ENCODE results near the gene PACRG.

Gene PACRG

GRCh38 chr6:162706232-162706631 is 21.5 kb upstream of the PACRG start:
- TF ChIP-seq MAX (IDR thresholded peaks at IDR 0.05) (no peak), REST (IDR thresholded peaks at IDR 0.05; ENCODE audit: low read depth) (no peak), EP300 (IDR thresholded peaks at IDR 0.05; ENCODE audit: borderline replicate concordance) (no peak), FOXM1 (IDR thresholded peaks at IDR 0.05; ENCODE audit: borderline replicate concordance, low read depth) (no peak), NFIC (IDR thresholded peaks at IDR 0.05) (no peak), CREB1 (IDR thresholded peaks at IDR 0.05; ENCODE audit: low read depth) (no peak), TEAD4 (IDR thresholded peaks at IDR 0.05) (no peak), EGR1 (IDR thresholded peaks at IDR 0.05) (no peak), USF1 (IDR thresholded peaks at IDR 0.05) (no peak), TAF1 (IDR thresholded peaks at IDR 0.05; ENCODE audit: low read depth) (no peak), ZBTB7A (IDR thresholded peaks at IDR 0.05; ENCODE audit: low read depth) (no peak), RAD21 (IDR thresholded peaks at IDR 0.05; ENCODE audit: low read depth) (no peak), CEBPB (IDR thresholded peaks at IDR 0.05) (no peak), TCF12 (IDR thresholded peaks at IDR 0.05; ENCODE audit: low read depth) (no peak), YY1 (IDR thresholded peaks at IDR 0.05; ENCODE audit: low read depth) (no peak)

GRCh38 chr6:162708971-162709370 is 18.8 kb upstream of the PACRG start:
- TF ChIP-seq EGR1 (IDR thresholded peaks at IDR 0.05), result no peak
- no peak for TF ChIP-seq TCF12 (IDR thresholded peaks at IDR 0.05; ENCODE audit: low read depth)
- no peak for TF ChIP-seq CEBPB (IDR thresholded peaks at IDR 0.05)
- TF ChIP-seq MAX (IDR thresholded peaks at IDR 0.05), result no peak
- no peak for TF ChIP-seq FOXM1 (IDR thresholded peaks at IDR 0.05; ENCODE audit: borderline replicate concordance, low read depth)

- TF ChIP-seq RAD21 (IDR thresholded peaks at IDR 0.05; ENCODE audit: low read depth), result no peak
- no peak for TF ChIP-seq REST (IDR thresholded peaks at IDR 0.05; ENCODE audit: low read depth)
- no peak for TF ChIP-seq TAF1 (IDR thresholded peaks at IDR 0.05; ENCODE audit: low read depth)
- no peak for TF ChIP-seq NFIC (IDR thresholded peaks at IDR 0.05)
- TF ChIP-seq EP300 (IDR thresholded peaks at IDR 0.05; ENCODE audit: borderline replicate concordance), result no peak
- TF ChIP-seq CEBPB (IDR thresholded peaks at IDR 0.05), result no peak
- TF ChIP-seq ZBTB7A (IDR thresholded peaks at IDR 0.05; ENCODE audit: low read depth), result no peak
- no peak for TF ChIP-seq USF1 (IDR thresholded peaks at IDR 0.05)
- TF ChIP-seq MAX (IDR thresholded peaks at IDR 0.05), result no peak
- TF ChIP-seq FOXM1 (IDR thresholded peaks at IDR 0.05; ENCODE audit: borderline replicate concordance, low read depth), result no peak
- no peak for TF ChIP-seq CREB1 (IDR thresholded peaks at IDR 0.05; ENCODE audit: low read depth)
Observed at GRCh38 chr6:162709431-162709830, 18.3 kb upstream of the PACRG start.

- TF ChIP-seq TAF1 (IDR thresholded peaks at IDR 0.05; ENCODE audit: low read depth) (no peak), REST (IDR thresholded peaks at IDR 0.05; ENCODE audit: low read depth) (no peak), FOXM1 (IDR thresholded peaks at IDR 0.05; ENCODE audit: borderline replicate concordance, low read depth) (no peak), YY1 (IDR thresholded peaks at IDR 0.05; ENCODE audit: low read depth) (no peak), TEAD4 (IDR thresholded peaks at IDR 0.05) (no peak), EGR1 (IDR thresholded peaks at IDR 0.05) (no peak), CEBPB (IDR thresholded peaks at IDR 0.05) (no peak), EP300 (IDR thresholded peaks at IDR 0.05; ENCODE audit: borderline replicate concordance) (no peak), TCF12 (IDR thresholded peaks at IDR 0.05; ENCODE audit: low read depth) (no peak), CREB1 (IDR thresholded peaks at IDR 0.05; ENCODE audit: low read depth) (no peak), MAX (IDR thresholded peaks at IDR 0.05) (no peak), ZBTB7A (IDR thresholded peaks at IDR 0.05; ENCODE audit: low read depth) (no peak), RAD21 (IDR thresholded peaks at IDR 0.05; ENCODE audit: low read depth) (no peak), USF1 (IDR thresholded peaks at IDR 0.05) (no peak), NFIC (IDR thresholded peaks at IDR 0.05) (no peak)
Observed at GRCh38 chr6:162710419-162710818, 17.4 kb upstream of the PACRG start.

All from Ishikawa (cell line).